ENCODE measurements around the gene RGS7.

Gene RGS7

DNA sequence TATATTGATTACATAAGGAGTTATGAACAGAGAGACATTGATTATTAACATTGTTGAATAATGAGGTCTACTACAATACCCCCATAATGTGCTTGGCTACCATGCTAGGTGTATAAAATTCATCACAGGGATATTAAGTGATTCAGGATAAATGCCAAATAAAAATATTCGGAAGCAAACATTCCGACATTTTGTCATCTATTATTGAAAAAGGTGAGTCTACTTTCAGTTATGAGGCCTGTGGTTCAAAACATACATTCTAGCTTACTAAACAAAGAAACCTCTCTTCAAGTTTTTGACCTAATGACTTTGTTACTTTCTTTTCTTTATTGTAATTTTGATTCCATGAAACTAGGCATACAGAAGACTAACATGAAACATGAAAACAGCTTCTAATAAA is 554.7 kb downstream of the RGS7 start:
- H3K36me3 ChIP-seq (replicated peaks; ENCODE audit: low read depth, low read length), result no peaks in the 10 kb centered on the region
- H4K20me1 ChIP-seq (ENCODE audit: insufficient read depth, low read length), result no peaks in the 10 kb centered on the region
- no peak overlapping the region for H2AFZ ChIP-seq (ENCODE audit: low read depth, low read length)
- no peak overlapping the region for H3K4me3 ChIP-seq (ENCODE audit: low read length)
- H3K9ac ChIP-seq (ENCODE audit: low read length), result no peak overlapping the region
- H3K4me2 ChIP-seq (ENCODE audit: low read length), result no peak overlapping the region
- H3K9me3 ChIP-seq (ENCODE audit: insufficient read depth, low read length), result no peaks in the 10 kb centered on the region
- peaks cover 4% of the 10 kb centered on the region; the same call in 1 of the 2 replicates for H3K27me3 ChIP-seq (ENCODE audit: low read depth, low read length)
- no peaks in the 10 kb centered on the region for H3K4me1 ChIP-seq (ENCODE audit: low read length)
- H3K27ac ChIP-seq (ENCODE audit: low read length), result no peak overlapping the region
- no peaks in the 10 kb centered on the region for H3K79me2 ChIP-seq (ENCODE audit: low read length)
- no peak for TF ChIP-seq EZH2phosphoT487 (IDR thresholded peaks at IDR 0.05; ENCODE audit: low read depth)
- TF ChIP-seq, protein P1, sequence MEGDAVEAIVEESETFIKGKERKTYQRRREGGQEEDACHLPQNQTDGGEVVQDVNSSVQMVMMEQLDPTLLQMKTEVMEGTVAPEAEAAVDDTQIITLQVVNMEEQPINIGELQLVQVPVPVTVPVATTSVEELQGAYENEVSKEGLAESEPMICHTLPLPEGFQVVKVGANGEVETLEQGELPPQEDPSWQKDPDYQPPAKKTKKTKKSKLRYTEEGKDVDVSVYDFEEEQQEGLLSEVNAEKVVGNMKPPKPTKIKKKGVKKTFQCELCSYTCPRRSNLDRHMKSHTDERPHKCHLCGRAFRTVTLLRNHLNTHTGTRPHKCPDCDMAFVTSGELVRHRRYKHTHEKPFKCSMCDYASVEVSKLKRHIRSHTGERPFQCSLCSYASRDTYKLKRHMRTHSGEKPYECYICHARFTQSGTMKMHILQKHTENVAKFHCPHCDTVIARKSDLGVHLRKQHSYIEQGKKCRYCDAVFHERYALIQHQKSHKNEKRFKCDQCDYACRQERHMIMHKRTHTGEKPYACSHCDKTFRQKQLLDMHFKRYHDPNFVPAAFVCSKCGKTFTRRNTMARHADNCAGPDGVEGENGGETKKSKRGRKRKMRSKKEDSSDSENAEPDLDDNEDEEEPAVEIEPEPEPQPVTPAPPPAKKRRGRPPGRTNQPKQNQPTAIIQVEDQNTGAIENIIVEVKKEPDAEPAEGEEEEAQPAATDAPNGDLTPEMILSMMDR (IDR thresholded peaks at IDR 0.05; ENCODE audit: low read depth, low read length), result no peak

GRCh38 chr1:240801442-240801841 is 555.6 kb downstream of the RGS7 start:
- Histone ChIP-seq H3K27ac (ENCODE audit: low read length) (no peak overlapping the region), H3K4me1 (ENCODE audit: low read length) (no peaks in the 10 kb centered on the region), H4K20me1 (ENCODE audit: insufficient read depth, low read length) (no peaks in the 10 kb centered on the region), H3K27me3 (ENCODE audit: low read depth, low read length) (peaks cover 11% of the 10 kb centered on the region; the same call in 1 of the 2 replicates), H3K4me3 (ENCODE audit: low read length) (no peak overlapping the region), H3K9me3 (ENCODE audit: insufficient read depth, low read length) (no peaks in the 10 kb centered on the region), H3K79me2 (ENCODE audit: low read length) (no peaks in the 10 kb centered on the region), H3K36me3 (replicated peaks; ENCODE audit: low read depth, low read length) (no peaks in the 10 kb centered on the region), H3K4me2 (ENCODE audit: low read length) (no peak overlapping the region), H2AFZ (ENCODE audit: low read depth, low read length) (no peak overlapping the region), H3K9ac (ENCODE audit: low read length) (no peak overlapping the region)
- TF ChIP-seq, protein P1 (IDR thresholded peaks at IDR 0.05; ENCODE audit: low read depth, low read length), result no peak
- no peak for TF ChIP-seq EZH2phosphoT487 (IDR thresholded peaks at IDR 0.05; ENCODE audit: low read depth)

DNA sequence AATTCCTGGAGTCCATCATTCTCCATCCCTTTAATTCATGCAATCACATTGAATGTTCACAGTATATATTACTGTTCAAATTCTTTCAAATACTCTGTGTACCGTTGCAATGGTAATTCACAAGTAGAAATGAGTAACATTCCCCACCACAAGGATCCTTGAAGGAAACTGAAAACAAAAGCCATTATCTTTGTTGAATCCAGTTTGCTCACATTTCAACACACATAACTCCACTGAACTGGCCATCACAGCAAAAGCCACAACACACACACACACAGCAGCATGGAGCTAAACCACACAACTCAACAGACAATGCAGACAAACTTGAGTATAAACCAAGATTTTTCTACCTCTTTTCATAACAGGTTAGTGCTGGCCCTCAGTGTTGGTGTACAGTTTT is 556.7 kb downstream of the RGS7 start:
- H3K4me3 ChIP-seq (ENCODE audit: low read length), result no peak overlapping the region
- no peak overlapping the region for H3K4me2 ChIP-seq (ENCODE audit: low read length)
- H3K36me3 ChIP-seq (replicated peaks; ENCODE audit: low read depth, low read length), result no peaks in the 10 kb centered on the region
- H3K27me3 ChIP-seq (ENCODE audit: low read depth, low read length), result peaks cover 11% of the 10 kb centered on the region; the same call in 1 of the 2 replicates
- H4K20me1 ChIP-seq (ENCODE audit: insufficient read depth, low read length), result no peaks in the 10 kb centered on the region
- no peak overlapping the region for H3K27ac ChIP-seq (ENCODE audit: low read length)
- H3K79me2 ChIP-seq (ENCODE audit: low read length), result no peaks in the 10 kb centered on the region
- TF ChIP-seq, protein P1 (IDR thresholded peaks at IDR 0.05; ENCODE audit: low read depth, low read length), result no peak
- TF ChIP-seq EZH2phosphoT487 (IDR thresholded peaks at IDR 0.05; ENCODE audit: low read depth), result no peak
- no peaks in the 10 kb centered on the region for H3K9me3 ChIP-seq (ENCODE audit: insufficient read depth, low read length)
- no peak overlapping the region for H3K9ac ChIP-seq (ENCODE audit: low read length)
- no peaks in the 10 kb centered on the region for H3K4me1 ChIP-seq (ENCODE audit: low read length)
- H2AFZ ChIP-seq (ENCODE audit: low read depth, low read length), result no peak overlapping the region

DNA sequence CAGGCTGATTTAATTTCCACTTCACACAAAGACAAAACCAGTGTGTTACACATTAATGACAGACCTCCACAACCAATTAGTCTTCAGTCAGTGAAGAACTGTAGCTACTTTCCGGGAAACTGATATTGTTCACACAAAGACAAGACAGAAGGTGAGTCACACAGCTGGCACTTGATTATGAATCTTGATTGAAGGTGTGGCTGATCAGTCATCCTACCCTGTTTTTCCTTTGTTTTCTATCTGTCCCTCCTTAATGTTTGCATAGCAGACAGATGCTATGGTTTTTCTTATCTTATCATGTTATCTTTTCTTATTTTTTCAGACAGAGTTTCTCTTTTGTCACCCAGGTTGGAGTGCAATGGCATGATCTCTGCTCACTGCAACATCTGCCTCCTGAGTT is 560.0 kb downstream of the RGS7 start:
- H4K20me1 ChIP-seq (ENCODE audit: insufficient read depth, low read length), result no peaks in the 10 kb centered on the region
- no peak overlapping the region for H3K4me2 ChIP-seq (ENCODE audit: low read length)
- peaks cover 23% of the 10 kb centered on the region for H3K27me3 ChIP-seq (ENCODE audit: low read depth, low read length)
- H3K27ac ChIP-seq (ENCODE audit: low read length), result no peak overlapping the region
- no peak overlapping the region for H3K9ac ChIP-seq (ENCODE audit: low read length)
- no peaks in the 10 kb centered on the region for H3K36me3 ChIP-seq (replicated peaks; ENCODE audit: low read depth, low read length)
- peaks cover 10% of the 10 kb centered on the region for H3K4me1 ChIP-seq (ENCODE audit: low read length)
- no peaks in the 10 kb centered on the region for H3K79me2 ChIP-seq (ENCODE audit: low read length)
- no peaks in the 10 kb centered on the region for H3K9me3 ChIP-seq (ENCODE audit: insufficient read depth, low read length)
- H3K4me3 ChIP-seq (ENCODE audit: low read length), result no peak overlapping the region
- no peak overlapping the region for H2AFZ ChIP-seq (ENCODE audit: low read depth, low read length)
- TF ChIP-seq, protein P1 (IDR thresholded peaks at IDR 0.05; ENCODE audit: low read depth, low read length), result no peak
- TF ChIP-seq EZH2phosphoT487 (IDR thresholded peaks at IDR 0.05; ENCODE audit: low read depth), result no peak

Measured in OCI-LY3 (cell line).